Measurements from ENCODE around the gene LGALS7.

LGALS7 gene

GRCh38 chr19:38740932-38741331 lies 32.4 kb downstream of the LGALS7 start:
- Mint-ChIP-seq H3K36me3 (no peaks in the 10 kb centered on the region), H3K4me1 (peaks cover 24% of the 10 kb centered on the region), H3K27ac (peak overlapping the region; percentile 34), H3K27me3 (no peaks in the 10 kb centered on the region), H3K9me3 (no peaks in the 10 kb centered on the region), H3K4me3 (no peak overlapping the region)
- no peak for ATAC-seq

- H3K4me1 Mint-ChIP-seq: peaks cover 26% of the 10 kb centered on the region
- no peak overlapping the region for H3K4me3 Mint-ChIP-seq
- no peaks in the 10 kb centered on the region for H3K36me3 Mint-ChIP-seq
- ATAC-seq: no peak
- no peak overlapping the region for H3K27ac Mint-ChIP-seq
- H3K9me3 Mint-ChIP-seq: no peaks in the 10 kb centered on the region
- no peaks in the 10 kb centered on the region for H3K27me3 Mint-ChIP-seq
These were observed 33.1 kb downstream of the LGALS7 start for GRCh38 chr19:38740257-38740592.

GRCh38 chr19:38739440-38740256 lies 33.7 kb downstream of the LGALS7 start:
- no peak overlapping the region for H3K4me3 Mint-ChIP-seq
- no peaks in the 10 kb centered on the region for H3K27me3 Mint-ChIP-seq

DNA sequence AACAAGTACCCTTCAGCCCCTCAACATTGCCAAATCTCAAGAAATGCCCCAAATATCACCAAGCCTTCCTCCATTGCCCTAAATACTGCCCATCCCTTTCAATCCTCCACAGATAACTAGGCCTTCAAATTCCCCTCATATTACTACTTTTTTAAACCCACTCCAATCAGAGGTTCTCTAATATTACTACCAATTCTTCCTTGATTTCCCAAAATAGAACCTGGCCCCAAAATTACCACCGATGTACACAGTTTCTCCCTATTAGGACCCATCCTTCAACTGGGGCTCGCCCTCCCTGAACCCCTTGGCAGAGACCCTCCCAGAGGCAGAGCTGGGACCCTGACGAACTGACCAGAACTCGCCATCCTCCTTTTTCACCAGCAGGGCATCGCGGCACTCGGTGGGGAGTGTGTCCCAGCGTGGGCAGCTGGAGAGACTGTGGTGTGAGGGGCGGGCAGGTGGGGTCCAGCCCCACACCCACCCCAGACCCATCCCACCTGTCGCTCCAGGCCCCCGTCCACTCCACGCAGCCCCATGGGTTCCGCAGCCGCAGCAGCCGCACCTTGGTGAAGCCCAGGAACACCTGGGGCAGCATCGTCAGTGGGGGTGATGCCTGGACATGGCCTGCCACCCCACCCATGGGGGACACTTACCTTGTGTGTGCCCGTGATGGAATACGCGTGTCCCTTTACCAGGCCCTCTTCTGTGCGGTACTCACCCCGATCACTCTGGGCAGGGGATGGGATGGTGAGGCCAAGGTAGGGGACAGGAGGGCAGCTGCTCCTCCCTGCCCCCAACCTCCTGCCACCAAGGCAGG lies 35.2 kb downstream of the LGALS7 start:
- H3K27me3 Mint-ChIP-seq: no peaks in the 10 kb centered on the region
- H3K4me1 Mint-ChIP-seq: peaks cover 47% of the 10 kb centered on the region
- H3K27ac Mint-ChIP-seq: peak overlapping the region; percentile 23
- H3K36me3 Mint-ChIP-seq: no peaks in the 10 kb centered on the region
- H3K9me3 Mint-ChIP-seq: no peaks in the 10 kb centered on the region
- H3K4me3 Mint-ChIP-seq: peak overlapping the region; percentile 32
- no peak for ATAC-seq

More at GRCh38 chr19:38739440-38740256, 33.7 kb downstream of the LGALS7 start:
- H3K27ac Mint-ChIP-seq: no peak overlapping the region
- H3K9me3 Mint-ChIP-seq: no peaks in the 10 kb centered on the region
- no peaks in the 10 kb centered on the region for H3K36me3 Mint-ChIP-seq
- H3K4me1 Mint-ChIP-seq: peaks cover 32% of the 10 kb centered on the region
- no peak for ATAC-seq

DNA sequence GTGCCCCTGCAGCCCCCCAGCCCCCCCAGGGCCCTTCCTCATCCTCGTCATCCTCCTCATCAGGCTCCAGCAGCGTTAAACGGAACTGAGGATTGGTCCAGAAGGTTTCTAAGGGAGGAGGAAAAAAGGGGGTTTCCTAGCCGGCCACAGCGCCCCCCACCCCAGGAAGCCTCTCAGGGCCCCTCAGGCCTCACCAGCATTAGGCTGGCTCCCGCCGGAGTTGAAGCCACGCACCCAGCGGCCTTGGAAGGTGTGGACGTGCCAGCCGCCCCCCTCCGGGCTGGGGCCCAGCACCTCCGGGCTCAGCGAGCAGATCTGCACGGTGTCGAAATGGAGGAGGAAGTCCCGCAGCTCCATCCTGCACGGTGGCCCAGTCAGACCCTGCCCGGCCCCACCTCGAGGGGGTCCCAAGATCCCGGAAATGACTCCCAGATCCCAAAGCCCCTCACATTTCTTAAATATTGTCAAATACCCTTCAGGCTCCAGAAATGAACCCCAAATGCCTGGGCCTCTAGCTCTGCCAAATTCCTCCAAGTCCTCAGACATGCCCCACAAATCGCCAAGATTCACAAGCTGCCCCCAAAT lies 35.9 kb downstream of the LGALS7 start:
- Mint-ChIP-seq H3K36me3 (peaks cover 5% of the 10 kb centered on the region), H3K27ac (peak overlapping the region; percentile 23), H3K4me3 (peak overlapping the region; percentile 32), H3K4me1 (peaks cover 55% of the 10 kb centered on the region), H3K27me3 (no peaks in the 10 kb centered on the region), H3K9me3 (no peaks in the 10 kb centered on the region)
- no peak for ATAC-seq

DNA sequence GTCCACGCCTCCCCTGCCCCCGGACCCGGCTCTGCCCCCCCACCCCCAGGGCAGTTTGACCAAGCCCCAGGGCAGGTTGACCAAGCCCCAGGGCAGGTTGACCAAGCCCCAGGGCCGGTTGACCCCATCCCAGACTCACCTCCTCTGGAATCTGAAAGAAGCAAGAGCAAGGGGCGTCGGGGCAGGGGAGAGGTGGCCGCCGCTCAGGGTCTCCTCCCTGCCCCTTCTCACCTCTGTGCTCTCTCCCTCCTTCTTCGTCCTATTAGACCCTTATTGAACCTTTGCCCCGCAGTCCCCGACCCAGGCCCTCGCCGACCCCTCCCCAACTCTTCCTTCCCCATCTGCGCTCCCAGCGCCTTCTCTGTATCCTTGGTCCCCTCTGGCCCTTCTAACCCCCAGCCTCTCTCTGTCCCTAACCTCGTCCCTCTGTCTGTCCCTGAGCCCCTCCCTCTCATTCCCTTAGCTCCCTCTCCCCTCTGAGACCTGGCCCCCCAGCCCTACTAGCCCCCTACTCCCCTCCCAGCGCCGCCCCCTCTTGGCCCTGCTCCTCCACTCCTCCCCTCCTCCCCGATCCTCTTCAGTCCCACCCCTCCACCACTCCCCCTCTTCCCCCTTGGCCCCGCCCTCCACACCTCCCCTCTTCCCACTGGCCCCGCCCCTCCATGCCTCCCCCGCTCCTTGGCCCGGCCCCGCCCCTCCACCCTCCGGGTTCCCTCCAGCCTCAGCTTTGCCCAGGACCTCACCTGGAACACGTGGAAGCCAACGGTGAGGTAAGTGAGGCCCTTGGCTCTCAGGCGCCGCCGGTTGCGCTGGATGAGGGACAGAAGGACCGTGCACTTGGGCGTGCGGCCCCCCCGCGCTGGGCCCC lies 36.7 kb downstream of the LGALS7 start:
- peaks cover 62% of the 10 kb centered on the region for H3K4me1 Mint-ChIP-seq
- H3K36me3 Mint-ChIP-seq: peaks cover 11% of the 10 kb centered on the region
- H3K27me3 Mint-ChIP-seq: no peaks in the 10 kb centered on the region
- peak overlapping the region; percentile 67 for H3K4me3 Mint-ChIP-seq
- peak overlapping the region; percentile 89 for H3K27ac Mint-ChIP-seq
- no peaks in the 10 kb centered on the region for H3K9me3 Mint-ChIP-seq
- ATAC-seq: peak; percentile 53

DNA sequence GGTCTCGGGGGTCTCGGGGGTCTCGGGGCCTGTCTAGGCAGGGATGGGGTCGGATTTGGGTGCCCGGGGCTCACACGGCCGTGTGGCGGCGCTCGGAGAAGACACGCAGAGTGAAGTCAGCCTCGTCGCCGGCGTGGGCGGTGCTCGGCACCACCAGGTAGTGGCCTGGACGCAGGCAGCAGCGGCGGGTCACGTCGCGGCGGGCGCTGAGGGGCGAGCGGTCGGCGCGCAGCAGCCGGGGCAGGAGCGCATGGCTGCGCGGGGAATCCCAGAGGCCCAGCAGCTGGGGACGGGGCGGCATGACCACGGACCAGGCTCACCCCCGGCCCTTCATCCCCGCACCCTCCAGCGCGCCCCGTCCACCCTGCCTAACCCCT lies 37.3 kb downstream of the LGALS7 start:
- peak; percentile 60 for ATAC-seq
- Mint-ChIP-seq H3K27ac (peak overlapping the region; percentile 89), H3K4me1 (peaks cover 63% of the 10 kb centered on the region), H3K9me3 (no peaks in the 10 kb centered on the region), H3K27me3 (no peaks in the 10 kb centered on the region), H3K4me3 (peak overlapping the region; percentile 78), H3K36me3 (peaks cover 11% of the 10 kb centered on the region)

- Mint-ChIP-seq H3K4me3 (peak overlapping the region; percentile 92), H3K9me3 (no peaks in the 10 kb centered on the region), H3K27ac (peak overlapping the region; percentile 89), H3K36me3 (peaks cover 17% of the 10 kb centered on the region), H3K4me1 (peaks cover 68% of the 10 kb centered on the region), H3K27me3 (no peaks in the 10 kb centered on the region)
- peak; percentile 59 for ATAC-seq
These were observed 38.0 kb downstream of the LGALS7 start for GRCh38 chr19:38735257-38735686.

DNA sequence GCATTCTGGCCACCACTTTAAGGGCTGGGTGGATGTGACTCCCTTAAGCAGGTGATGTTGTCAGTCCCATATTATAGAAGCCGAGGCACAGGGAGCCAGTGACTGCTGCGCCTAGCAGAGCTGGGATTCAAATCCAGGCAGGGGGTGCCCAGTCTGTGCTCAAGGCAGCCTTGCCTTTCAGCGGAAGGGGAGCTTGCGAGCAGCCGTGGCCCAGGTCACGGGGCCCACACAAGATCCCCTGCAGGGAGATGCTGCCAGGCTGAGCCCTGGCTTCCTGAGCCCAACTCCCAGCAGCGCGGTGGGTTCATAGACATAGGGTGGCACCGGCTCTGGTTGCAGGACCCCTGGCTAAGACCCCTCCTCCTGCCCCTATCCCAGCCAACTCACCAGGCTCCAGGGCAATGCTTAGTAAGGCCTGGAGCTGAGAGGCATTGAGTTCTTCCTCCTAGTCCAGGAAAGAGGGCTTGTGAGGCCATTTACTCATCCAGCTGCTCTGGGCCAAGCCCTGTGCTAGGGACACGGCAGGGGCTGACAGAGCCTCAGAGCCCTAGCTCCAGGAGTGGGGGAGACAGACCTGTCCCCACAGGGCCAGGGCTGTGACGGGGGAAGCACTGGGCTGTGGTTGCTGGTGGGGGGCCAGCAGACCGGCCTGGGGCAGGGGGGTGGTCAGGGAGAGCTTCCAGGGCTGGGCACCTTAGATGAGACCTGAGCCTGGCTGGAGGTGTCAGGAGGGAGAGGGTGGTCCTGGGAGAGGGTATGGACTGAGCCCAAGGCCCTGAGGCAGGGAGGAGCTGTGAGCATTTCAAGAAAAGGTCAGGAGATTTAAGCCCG lies 38.7 kb downstream of the LGALS7 start:
- Mint-ChIP-seq H3K9me3 (no peaks in the 10 kb centered on the region), H3K36me3 (peaks cover 23% of the 10 kb centered on the region), H3K27me3 (no peaks in the 10 kb centered on the region), H3K27ac (peak overlapping the region; percentile 89), H3K4me1 (peaks cover 73% of the 10 kb centered on the region), H3K4me3 (peak overlapping the region; percentile 92)
- ATAC-seq: peak; percentile 35

DNA sequence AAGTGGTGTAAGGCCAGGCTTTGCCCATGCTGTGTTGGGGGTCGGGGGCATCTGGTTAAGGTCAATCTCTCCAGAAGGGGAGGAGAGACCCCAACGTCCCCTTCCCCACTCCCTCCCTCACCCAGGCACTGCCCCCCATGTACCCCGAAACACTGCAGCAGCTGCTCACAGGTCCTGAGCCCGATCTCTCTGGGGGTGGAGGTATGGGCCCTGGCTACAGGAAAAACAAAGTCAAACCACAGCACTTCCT lies 39.2 kb downstream of the LGALS7 start:
- peak overlapping the region; percentile 89 for H3K27ac Mint-ChIP-seq
- H3K9me3 Mint-ChIP-seq: no peaks in the 10 kb centered on the region
- peaks cover 71% of the 10 kb centered on the region for H3K4me1 Mint-ChIP-seq
- H3K36me3 Mint-ChIP-seq: peaks cover 26% of the 10 kb centered on the region
- no peak for ATAC-seq
- peak overlapping the region; percentile 92 for H3K4me3 Mint-ChIP-seq
- no peaks in the 10 kb centered on the region for H3K27me3 Mint-ChIP-seq

GRCh38 chr19:38733493-38734175 lies 39.7 kb downstream of the LGALS7 start:
- peaks cover 29% of the 10 kb centered on the region for H3K36me3 Mint-ChIP-seq
- no peaks in the 10 kb centered on the region for H3K27me3 Mint-ChIP-seq
- no peak for ATAC-seq
- H3K4me3 Mint-ChIP-seq: peak overlapping the region; percentile 92
- H3K9me3 Mint-ChIP-seq: no peaks in the 10 kb centered on the region
- H3K27ac Mint-ChIP-seq: peak overlapping the region; percentile 89
- peaks cover 71% of the 10 kb centered on the region for H3K4me1 Mint-ChIP-seq

- Mint-ChIP-seq H3K36me3 (peaks cover 34% of the 10 kb centered on the region), H3K9me3 (no peaks in the 10 kb centered on the region), H3K4me1 (peaks cover 75% of the 10 kb centered on the region), H3K27me3 (no peaks in the 10 kb centered on the region), H3K4me3 (no peak overlapping the region), H3K27ac (peak overlapping the region; percentile 89)
- no peak for ATAC-seq
These were observed 40.1 kb downstream of the LGALS7 start for GRCh38 chr19:38733241-38733492.

DNA sequence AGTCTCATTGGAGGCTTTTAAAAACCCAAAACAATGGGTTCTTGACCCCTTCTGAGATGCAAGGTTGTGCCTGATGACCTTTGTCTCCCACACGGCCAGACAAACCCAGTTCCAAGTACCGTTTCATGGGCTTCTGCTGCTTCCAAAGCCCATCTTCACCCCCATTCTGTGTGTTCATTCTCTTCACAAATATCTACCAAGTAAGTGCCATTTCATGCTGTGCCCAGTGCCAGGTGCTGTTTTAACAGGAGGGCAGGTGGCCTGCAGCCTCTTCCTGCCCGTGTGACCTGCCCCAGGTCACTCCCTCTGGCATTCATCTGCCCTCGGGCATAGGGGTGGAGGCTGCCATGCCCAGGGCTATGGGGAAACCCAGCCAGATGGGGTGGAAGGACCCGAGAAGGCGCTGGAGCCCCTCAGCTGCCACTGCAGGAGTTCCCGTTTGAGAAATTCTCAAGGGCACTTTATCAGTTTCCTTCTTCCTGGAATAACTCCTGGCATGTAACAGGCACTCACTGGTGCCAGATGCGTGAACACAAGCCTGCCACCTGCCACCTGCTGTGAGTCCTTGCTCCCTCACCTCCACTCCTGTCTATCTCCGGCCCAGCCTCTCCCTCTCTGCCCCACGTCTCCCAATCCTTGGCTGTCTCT lies 41.5 kb downstream of the LGALS7 start:
- Mint-ChIP-seq H3K36me3 (peaks cover 45% of the 10 kb centered on the region), H3K27me3 (no peaks in the 10 kb centered on the region), H3K4me3 (no peak overlapping the region), H3K27ac (peak overlapping the region; percentile 89), H3K9me3 (no peaks in the 10 kb centered on the region), H3K4me1 (peaks cover 68% of the 10 kb centered on the region)
- no peak for ATAC-seq

Measured in stimulated activated memory B cell treated with anti-CD40 and anti-IgM and Interleukin-4, amounts not matched to agents 10 μg/mL and 1 μg/mL and 100 μg/mL, for 72 hours (primary cell).